IMR-90 (cell line): ENCODE results near the gene PIK3R3. TPM values are rescaled to one million over a fixed set of nuclear protein-coding genes. Genes with fewer than 3 reads are reported as not detected.

Experiments used
- ATAC-seq: fragments of 200-7000 bp; cut with Tn5 transposase; 2 replicates; pipeline ENCODE4 v1.9.1; 2020; ENCODE audit warnings: low read depth, mild to moderate bottlenecking, moderate library complexity
- BruUV-seq: library from RNA; stranded (reverse); fragments of 400-500 nt; replicated peaks from 2 replicates; lab custom pipeline; 2021; lab: Mats Ljungman, UMichigan
- CTCF ChIA-PET: fragments of 300-600 bp; formaldehyde crosslinking; extraction: SDS; loops from one replicate; lab custom pipeline; 2021; ENCODE audit warnings: antibody characterized with exemption; lab: Yijun Ruan, JAX
- POLR2A ChIA-PET: fragments of 300-600 bp; sonication (Branson Sonifier 250); formaldehyde crosslinking; loops from one replicate; lab custom pipeline; 2022; ENCODE audit warnings: antibody characterized with exemption; ENCODE audit not compliant: unreplicated experiment; lab: Charles Lee
- DNase-seq: peaks from one replicate; pipeline ENCODE4 v3.0.0; 2013
- H2AFZ ChIP-seq: replicated peaks from 2 replicates; pipeline ENCODE3; 2013; ENCODE audit warnings: low read length, mild to moderate bottlenecking; ENCODE audit not compliant: poor library complexity
- H2AK5ac ChIP-seq: 2 replicates; pipeline ENCODE4 v1.6.1; 2013; ENCODE audit warnings: low read depth, low read length, inconsistent platforms
- H2AK9ac ChIP-seq: replicated peaks from 2 replicates; pipeline ENCODE3; 2013; ENCODE audit warnings: mild to moderate bottlenecking, low read depth, low read length, moderate library complexity; ENCODE audit not compliant: poor library complexity
- H2BK120ac ChIP-seq: 2 replicates; pipeline ENCODE4 v1.6.1; 2013; ENCODE audit warnings: low read depth, low read length, inconsistent platforms
- H2BK15ac ChIP-seq: 3 replicates; pipeline ENCODE4 v1.6.1; 2013; ENCODE audit warnings: low read depth, low read length, inconsistent platforms
- H2BK20ac ChIP-seq: 2 replicates; pipeline ENCODE4 v1.6.1; 2013; ENCODE audit warnings: low read depth, mild to moderate bottlenecking, inconsistent platforms, low read length, moderate library complexity
- H2BK5ac ChIP-seq: 2 replicates; pipeline ENCODE4 v1.6.1; 2013; ENCODE audit warnings: mild to moderate bottlenecking, low read depth, low read length, inconsistent platforms; ENCODE audit not compliant: poor library complexity, severe bottlenecking
- H3K14ac ChIP-seq: replicated peaks from 2 replicates; pipeline ENCODE4 v1.6.1; 2013; ENCODE audit warnings: low read depth, low read length, inconsistent platforms
- H3K18ac ChIP-seq: 2 replicates; pipeline ENCODE4 v1.6.1; 2013; ENCODE audit warnings: low read depth, low read length, control low read depth
- H3K23ac ChIP-seq: 2 replicates; pipeline ENCODE4 v1.6.1; 2013; ENCODE audit warnings: low read depth, low read length, inconsistent platforms
- H3K27ac ChIP-seq: 2 replicates; pipeline ENCODE4 v1.5.1; 2013; ENCODE audit warnings: mild to moderate bottlenecking, control low read depth, low read length; ENCODE audit not compliant: insufficient read depth
- H3K27me3 ChIP-seq: 2 replicates; pipeline ENCODE4 v1.6.1; 2013; ENCODE audit warnings: low read length; ENCODE audit not compliant: control insufficient read depth, insufficient read depth
- H3K36me3 ChIP-seq: 2 replicates; pipeline ENCODE4 v1.6.1; 2013; ENCODE audit warnings: low read length, mixed read lengths; ENCODE audit not compliant: control insufficient read depth, insufficient read depth
- H3K4ac ChIP-seq: 2 replicates; pipeline ENCODE4 v1.6.1; 2013; ENCODE audit warnings: low read depth, low read length, inconsistent platforms
- H3K4me1 ChIP-seq: 2 replicates; pipeline ENCODE4 v1.6.1; 2013; ENCODE audit warnings: low read length, mixed read lengths; ENCODE audit not compliant: control insufficient read depth, insufficient read depth
- H3K4me2 ChIP-seq: 2 replicates; pipeline ENCODE4 v1.6.1; 2013; ENCODE audit warnings: low read depth, mild to moderate bottlenecking, control low read depth, low read length, moderate library complexity
- H3K4me3 ChIP-seq: 2 replicates; pipeline ENCODE4 v1.5.1; 2013; ENCODE audit warnings: low read depth, mild to moderate bottlenecking, control low read depth, low read length, moderate library complexity; ENCODE audit not compliant: insufficient read depth
- H3K56ac ChIP-seq: 2 replicates; pipeline ENCODE4 v1.6.1; 2013; ENCODE audit warnings: low read length, inconsistent platforms; ENCODE audit not compliant: insufficient read depth; ENCODE audit errors: extremely low read depth
- H3K79me1 ChIP-seq, 2 experiments: 2 replicates each; pipeline ENCODE4 v1.6.1; 2013; ENCODE audit warnings: low read length in 2 of 2, inconsistent platforms in 1 of 2, low read depth in 1 of 2
- H3K9ac ChIP-seq: 2 replicates; pipeline ENCODE4 v1.6.1; 2013; ENCODE audit warnings: low read depth, low read length, control low read depth
- H3K9me1 ChIP-seq: 2 replicates; pipeline ENCODE4 v1.6.1; 2013; ENCODE audit warnings: low read length, inconsistent platforms; ENCODE audit not compliant: insufficient read depth
- H3K9me3 ChIP-seq: 2 replicates; pipeline ENCODE4 v1.6.1; 2013; ENCODE audit warnings: low read length; ENCODE audit not compliant: control insufficient read depth, insufficient read depth
- H4K20me1 ChIP-seq: 2 replicates; pipeline ENCODE4 v1.6.1; 2013; ENCODE audit warnings: low read length, inconsistent platforms; ENCODE audit not compliant: insufficient read depth
- H4K5ac ChIP-seq: 2 replicates; pipeline ENCODE4 v1.6.1; 2013; ENCODE audit warnings: mild to moderate bottlenecking, low read depth, low read length, control low read depth
- H4K8ac ChIP-seq, 2 experiments: 2 replicates each; pipeline ENCODE4 v1.6.1; 2013; ENCODE audit warnings: low read depth in 2 of 2, low read length in 2 of 2, control low read depth in 1 of 2, inconsistent platforms in 1 of 2
- H4K91ac ChIP-seq: 2 replicates; pipeline ENCODE4 v1.6.1; 2013; ENCODE audit warnings: low read depth, low read length, inconsistent platforms; ENCODE audit not compliant: insufficient read depth
- MAZ ChIP-seq: IDR thresholded peaks from 2 replicates; pipeline ENCODE4 v1.6.1; 2012; ENCODE audit warnings: low read depth, mild to moderate bottlenecking, low read length, improper control_type of control experiment, moderate library complexity, borderline replicate concordance
- USF2 ChIP-seq: fragments of 150-350 bp; IDR thresholded peaks from 2 replicates; pipeline ENCODE4 v1.6.1; 2017; ENCODE audit warnings: mild to moderate bottlenecking, antibody characterized with exemption, low read length, low read depth
- dilution Hi-C: fragments of 300-500 bp; cut with HindIII; formaldehyde crosslinking; loops from one replicate; pipeline ENCODE4 v1.14.3; 2018; ENCODE audit warnings: low sequenced_read_pairs; ENCODE audit not compliant: unreplicated experiment
- in situ Hi-C: fragments of 300-500 bp; cut with MboI; formaldehyde crosslinking; loops from 3 replicates; pipeline ENCODE4 v1.14.3; 2019; ENCODE audit warnings: low sequenced_read_pairs, inconsistent platforms, mixed read lengths
- intact Hi-C: fragments of 100-400 bp; cut with micrococcal nuclease; formaldehyde crosslinking; loops from 2 replicates; pipeline ENCODE4 v1.10.0; 2022
- polyA plus RNA-seq, 3 experiments: library from polyadenylated mRNA; depleted of rRNA; stranded (reverse); fragments of >200 nt; gene quantifications; 2 replicates each; pipeline ENCODE4 v1.2.3, GENCODE V29; 2012; ENCODE audit warnings: low replicate concordance in 1 of 3
- total RNA-seq: library from RNA; depleted of rRNA; stranded (reverse); fragments of >200 nt; gene quantifications from 2 replicates; pipeline ENCODE4 v1.2.3, GENCODE V29; 2012

Gene PIK3R3
- total and polyA plus RNA-seq, 2 of the 4 experiments (the other 2 are of a cell fraction), result 5.3 to 9.9 TPM

GRCh38 chr1:46008585-46008984 lies 123.8 kb downstream of the PIK3R3 start:
- no peak for TF ChIP-seq USF2
- no peak for TF ChIP-seq MAZ
- CTCF ChIA-PET, result no interaction called here

More at GRCh38 chr1:46008585-46008984, 123.8 kb downstream of the PIK3R3 start:
- H3K4ac ChIP-seq, result no peak overlapping the region
- no peak overlapping the region for H2BK20ac ChIP-seq
- DNase-seq (no peak), ATAC-seq (no peak)
- H4K91ac ChIP-seq, result no peak overlapping the region
- H2AK5ac ChIP-seq, result no peak overlapping the region
- H3K4me2 ChIP-seq, result no peak overlapping the region
- no peak overlapping the region for H2BK15ac ChIP-seq
- H4K8ac ChIP-seq, result no peak overlapping the region
- no peak overlapping the region for H2BK5ac ChIP-seq
- H3K36me3 ChIP-seq, result peaks cover 23% of the 10 kb centered on the region
- peaks cover 19% of the 10 kb centered on the region; the same call in 1 of the 2 replicates for H3K9me1 ChIP-seq
- H3K18ac ChIP-seq, result no peak overlapping the region
- no peak overlapping the region for H2AFZ ChIP-seq
- H3K9ac ChIP-seq, result no peak overlapping the region
- dilution Hi-C loops (no loop called here), intact Hi-C loops (no loop called here), in situ Hi-C loops (no loop called here)
- no peak overlapping the region for H3K27ac ChIP-seq
- H3K23ac ChIP-seq, result no peak overlapping the region
- POLR2A ChIA-PET, result no interaction called here
- H3K56ac ChIP-seq, result no peak overlapping the region
- no peaks in the 10 kb centered on the region for H3K9me3 ChIP-seq
- H4K5ac ChIP-seq, result no peak overlapping the region
- BruUV-seq, result no TSS peak
- H4K20me1 ChIP-seq, result no peaks in the 10 kb centered on the region
- H2AK9ac ChIP-seq, result no peak overlapping the region
- H3K27me3 ChIP-seq, result no peaks in the 10 kb centered on the region
- no peaks in the 10 kb centered on the region for H3K4me1 ChIP-seq
- H2BK120ac ChIP-seq, result no peak overlapping the region
- no peak overlapping the region for H3K14ac ChIP-seq
- no peak overlapping the region for H3K4me3 ChIP-seq
- H3K79me1 ChIP-seq, result no peaks in the 10 kb centered on the region; a peak in 1 of 4 replicates
